CD1c-positive myeloid dendritic cell (primary cell): ENCODE measurements around the gene CCL4.
"Not testable (repeated sequence)": the region's sequence is repeated elsewhere in the genome, so short reads cannot be mapped to it uniquely, and the experiment has no call there.

Experiments used
- DNase-seq: peaks from one replicate; pipeline ENCODE4 v3.0.0-alpha.2; 2016; ENCODE audit errors: extremely low spot score

Gene CCL4

DNA sequence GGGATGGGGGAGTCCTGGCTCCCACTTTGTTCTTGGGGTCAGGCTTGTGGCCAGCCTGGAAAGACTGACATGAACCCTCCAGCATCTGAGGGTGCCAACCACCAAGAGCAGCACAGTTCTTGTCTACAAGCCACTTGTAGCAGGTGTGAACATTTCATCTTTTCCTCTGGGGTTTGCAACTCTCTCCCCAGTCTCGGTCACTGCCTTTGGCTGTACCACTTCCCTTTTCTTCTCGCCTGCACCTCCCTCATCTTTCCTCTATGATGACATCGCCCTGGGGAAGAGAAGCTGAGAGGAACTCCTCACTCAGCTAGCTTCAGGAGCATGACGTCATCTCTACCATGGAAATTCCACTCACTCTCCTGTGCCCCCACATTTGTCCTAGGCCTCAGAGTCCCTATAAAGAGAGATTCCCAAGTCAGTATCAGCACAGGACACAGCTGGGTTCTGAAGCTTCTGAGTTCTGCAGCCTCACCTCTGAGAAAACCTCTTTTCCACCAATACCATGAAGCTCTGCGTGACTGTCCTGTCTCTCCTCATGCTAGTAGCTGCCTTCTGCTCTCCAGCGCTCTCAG is at the start of gene CCL4:
CCL4 (plus strand) TSS at position 427 of the 575 bp plus-strand sequence; CDS start at position 506, 79 bp downstream.
- peak; percentile 84 for DNase-seq

- DNase-seq = peak; percentile 52
Measured at GRCh38 chr17:36055171-36055570, 48.5 kb upstream of the CCL4 start.

DNA sequence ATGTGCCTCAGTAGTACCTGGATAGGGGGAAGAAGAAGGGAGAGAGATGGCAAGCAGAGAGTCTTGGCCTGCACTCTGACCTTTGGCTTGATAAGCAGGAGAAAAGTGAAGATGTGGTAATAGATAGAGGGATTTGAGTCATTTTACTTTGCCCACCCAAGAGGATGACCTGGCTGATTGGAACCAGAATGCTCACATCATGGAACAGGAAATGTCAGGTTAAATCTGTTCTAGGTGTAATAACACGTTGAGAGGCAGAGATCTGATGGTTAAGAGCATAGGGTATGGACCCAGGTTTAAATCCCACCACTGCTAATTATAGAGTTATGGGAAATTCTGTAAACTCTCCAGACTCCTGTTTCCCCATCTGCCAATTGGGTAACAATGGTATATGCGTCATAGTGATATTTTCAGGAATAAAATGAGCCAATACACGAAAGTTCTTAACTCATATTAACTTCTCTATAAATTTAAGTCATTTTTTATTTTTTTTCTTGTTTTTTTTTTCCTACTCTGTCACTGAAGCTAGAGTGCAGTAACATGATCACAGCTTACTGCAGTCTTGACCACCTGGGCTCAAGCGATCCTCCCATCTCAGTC is 47.6 kb upstream of the CCL4 start:
- peak; percentile 80 for DNase-seq

GRCh38 chr17:36057911-36058310 is 45.7 kb upstream of the CCL4 start:
- DNase-seq = peak; percentile 64

GRCh38 chr17:36059406-36059805 is 44.2 kb upstream of the CCL4 start:
- peak; percentile 65 for DNase-seq

GRCh38 chr17:36060816-36061215 is 42.8 kb upstream of the CCL4 start:
- peak; percentile 20 for DNase-seq

DNA sequence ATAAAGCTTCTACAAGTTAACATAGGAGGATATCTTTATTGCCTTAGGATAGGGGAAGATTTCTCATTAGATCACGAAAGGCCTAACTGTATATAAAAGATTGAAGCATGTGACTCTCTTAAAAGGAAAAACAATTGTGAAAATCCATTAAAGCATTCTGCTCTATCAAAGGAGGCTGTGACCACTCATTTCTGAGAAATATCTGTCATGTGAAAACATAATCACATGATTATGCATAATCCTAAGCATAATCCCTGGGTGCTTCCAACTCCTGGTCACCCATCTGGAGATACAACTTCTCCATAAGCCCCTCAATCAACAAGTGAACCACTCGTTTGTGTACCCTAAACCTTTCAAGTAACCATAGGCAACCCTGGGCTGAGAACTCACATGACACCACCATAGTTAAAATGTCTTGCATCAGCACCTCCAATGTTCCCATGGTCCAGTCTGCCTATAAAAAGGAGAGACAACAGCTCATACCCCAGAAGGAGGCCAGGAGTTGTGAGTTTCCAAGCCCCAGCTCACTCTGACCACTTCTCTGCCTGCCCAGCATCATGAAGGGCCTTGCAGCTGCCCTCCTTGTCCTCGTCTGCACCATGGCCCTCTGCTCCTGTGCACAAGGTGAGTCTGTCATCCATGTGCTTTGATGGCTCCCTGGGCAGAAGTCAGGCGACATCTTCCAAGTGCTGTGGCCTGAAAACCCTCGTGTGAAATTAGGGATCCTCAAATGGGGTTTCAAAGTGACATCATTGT is 39.7 kb upstream of the CCL4 start, which contains the start of gene CCL18:
CCL18 (plus strand) TSS at position 487 of the 756 bp plus-strand sequence; CDS start at position 558, 71 bp downstream.
- no peak for DNase-seq

DNA sequence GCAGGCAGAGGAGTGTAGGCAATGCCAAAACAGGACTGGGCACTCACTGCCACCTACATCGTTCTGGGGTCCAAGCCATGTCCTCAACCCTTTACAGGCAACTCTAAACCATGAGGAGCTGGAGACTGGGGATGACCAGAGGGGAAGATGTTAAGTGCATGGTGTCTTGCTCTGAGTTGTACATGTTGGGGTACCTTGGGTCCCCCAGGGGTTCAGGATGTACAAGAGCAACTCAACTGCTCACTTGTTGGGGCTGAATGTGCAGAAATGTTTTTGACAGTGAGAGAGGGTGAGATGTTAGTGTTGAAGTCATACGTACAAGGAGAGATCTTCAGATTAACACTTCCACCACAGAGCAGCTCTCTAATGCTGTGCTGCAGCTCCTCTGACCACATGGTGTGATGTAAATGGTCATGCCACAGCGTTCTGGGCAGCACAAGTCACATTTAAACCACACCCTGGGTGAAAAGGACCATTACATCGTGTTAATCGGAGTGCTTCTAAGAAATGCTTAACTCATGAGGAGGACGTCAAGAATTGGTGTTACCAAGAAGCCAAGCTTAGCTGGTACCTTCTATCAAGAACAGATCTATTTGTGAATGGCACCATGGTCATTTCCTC is 37.2 kb upstream of the CCL4 start:
- no peak for DNase-seq

DNA sequence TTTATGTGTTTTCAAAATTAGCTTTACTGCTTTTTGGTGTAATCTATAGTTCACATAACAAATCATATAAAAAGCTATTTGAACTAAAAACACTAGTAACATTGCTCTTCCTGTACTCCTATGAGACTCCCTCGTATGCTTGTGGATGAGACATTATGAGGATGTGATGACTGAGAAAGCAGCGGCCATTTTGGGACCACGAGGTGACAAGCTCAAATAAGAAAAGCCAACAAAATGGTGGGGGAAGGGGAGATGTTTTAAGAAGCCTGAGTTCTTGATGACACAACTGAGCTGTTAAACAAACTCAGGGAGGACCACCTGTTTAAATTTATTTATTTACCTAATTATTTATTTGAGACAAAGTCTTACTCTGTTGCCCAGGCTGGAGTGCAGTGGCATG is 35.1 kb upstream of the CCL4 start:
- no peak for DNase-seq

DNA sequence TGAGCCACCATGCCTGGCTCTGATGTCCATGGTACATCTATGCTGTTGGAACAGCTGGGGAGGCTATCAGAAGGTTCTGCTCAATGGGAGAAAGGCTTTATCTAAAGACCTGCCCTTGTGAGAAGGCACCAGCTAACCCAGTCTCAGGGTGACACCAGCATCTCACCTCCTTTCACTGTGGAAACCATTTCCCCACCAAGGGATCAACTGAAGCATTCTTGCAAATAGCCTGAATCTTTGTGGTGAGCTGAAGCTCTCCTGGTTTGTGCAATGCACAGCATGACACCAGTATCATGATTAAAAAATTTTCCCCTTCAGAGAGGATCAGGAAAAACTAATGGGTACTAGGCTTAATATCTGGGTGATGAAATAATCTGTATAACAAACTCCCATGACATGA is 34.5 kb upstream of the CCL4 start:
- DNase-seq = no peak

GRCh38 chr17:36070427-36070826 is 33.2 kb upstream of the CCL4 start:
- no peak for DNase-seq

DNA sequence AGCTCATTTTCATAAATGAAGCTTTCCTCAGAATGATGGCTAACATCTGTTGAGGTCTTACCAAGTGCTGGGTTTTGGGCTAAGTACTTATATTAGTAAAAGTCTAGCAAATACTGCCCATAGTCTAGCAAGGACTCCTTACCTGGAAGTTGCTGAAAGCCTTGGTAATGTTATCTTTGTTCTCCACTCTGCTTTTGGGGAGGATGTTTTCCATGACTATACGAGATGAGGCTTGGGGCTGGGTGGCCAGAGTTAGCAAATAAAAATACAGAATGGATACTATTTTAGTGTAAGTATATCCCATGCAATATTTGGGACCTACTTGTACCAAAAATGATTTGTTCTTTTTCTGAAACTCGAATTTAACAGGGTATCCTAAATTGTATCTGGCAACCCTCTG is 31.9 kb upstream of the CCL4 start:
- DNase-seq = no peak

DNA sequence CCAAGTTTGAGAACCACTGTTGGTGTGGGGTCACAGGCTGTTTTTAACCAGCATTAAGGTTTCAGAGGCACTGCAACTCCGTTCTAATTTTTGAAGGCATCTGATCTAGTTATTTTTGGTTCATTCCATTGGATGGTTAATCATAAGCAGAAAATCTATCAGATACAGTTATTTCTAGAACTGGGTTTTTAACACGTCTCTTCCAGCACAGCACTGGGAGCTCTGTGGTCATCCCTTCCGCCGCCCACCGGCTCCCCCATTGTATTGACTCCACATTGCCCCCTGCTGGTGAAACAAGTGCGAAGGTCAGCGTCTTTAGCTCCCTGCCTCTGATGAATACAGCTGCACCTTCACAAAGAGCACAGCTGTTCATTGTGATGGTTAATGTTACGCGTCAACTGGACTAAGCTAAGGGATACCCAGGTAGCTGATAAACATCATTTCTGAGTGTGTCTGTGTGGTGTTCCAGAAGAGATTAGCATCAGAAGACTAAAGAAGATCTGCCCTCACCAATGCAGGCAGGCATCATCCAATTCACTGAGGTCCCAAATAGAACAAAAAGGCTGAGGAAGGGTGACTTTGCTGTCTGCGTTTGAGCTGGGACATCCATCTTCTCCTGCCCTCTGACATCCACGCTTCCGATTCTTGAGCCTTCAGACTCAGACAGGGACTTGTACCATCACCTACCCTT is 31.1 kb upstream of the CCL4 start:
- DNase-seq = peak; percentile 90

DNA sequence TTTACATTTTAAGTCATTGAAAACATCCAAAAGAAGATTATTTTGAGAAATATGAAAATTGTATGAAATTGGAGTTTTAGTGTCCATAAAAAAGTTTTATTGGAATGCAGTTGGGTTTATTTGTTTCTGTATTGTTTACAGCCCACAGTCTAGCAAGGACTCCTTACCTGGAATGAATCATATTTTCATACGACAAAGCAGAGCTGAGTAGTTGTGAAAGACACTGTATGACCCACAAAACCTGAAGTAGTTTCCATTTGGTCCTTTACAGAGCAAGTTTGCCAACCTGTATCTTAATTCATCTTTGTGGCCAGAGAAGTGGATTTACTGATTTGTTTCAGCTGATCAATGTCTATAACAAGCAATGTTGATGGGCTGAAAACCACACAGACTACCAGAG is 29.3 kb upstream of the CCL4 start:
- DNase-seq = no peak

DNA sequence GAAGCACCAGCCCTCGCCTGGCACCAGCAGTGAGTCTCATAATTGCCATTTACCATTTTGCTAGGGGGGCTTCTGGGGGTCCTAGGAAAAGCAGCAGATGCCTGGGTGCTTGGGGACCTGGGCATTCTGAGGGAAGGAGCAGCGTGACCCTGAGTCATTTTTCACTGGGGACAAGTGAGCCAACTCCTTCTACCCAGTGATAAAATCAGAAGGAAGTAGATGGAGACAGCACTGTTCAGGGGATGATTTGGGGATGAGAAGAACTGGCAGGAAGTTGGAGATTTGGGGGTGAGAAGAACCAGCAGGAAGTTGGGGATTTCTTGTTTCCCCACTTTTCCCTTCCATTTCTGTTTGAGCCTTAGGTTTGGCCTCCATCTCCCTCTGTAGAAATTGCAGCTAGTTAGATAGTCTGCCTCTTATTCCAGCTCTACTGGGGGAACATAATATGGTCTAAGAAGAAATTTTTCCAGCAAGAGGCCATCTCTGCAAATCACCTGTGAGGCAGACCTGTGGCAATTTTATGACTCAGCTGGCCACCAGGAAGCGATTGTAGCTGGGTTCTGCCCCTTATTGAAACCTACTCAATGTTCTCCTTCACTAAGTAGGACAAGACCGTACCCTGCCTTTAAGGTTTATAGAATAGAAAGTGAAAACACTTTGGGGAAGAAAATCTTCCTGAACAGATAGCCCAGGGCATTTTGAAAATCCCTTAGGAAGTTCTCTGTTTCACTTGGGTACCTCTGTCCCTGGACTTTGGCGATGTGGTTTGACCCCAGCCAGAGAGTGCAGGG is 21.8 kb upstream of the CCL4 start:
- DNase-seq = peak; percentile 26

- DNase-seq = peak; percentile 89
Measured at GRCh38 chr17:36082482-36083120, 21.0 kb upstream of the CCL4 start.

- DNase-seq = not testable (repeated sequence)
Measured at GRCh38 chr17:36083691-36084090, 19.9 kb upstream of the CCL4 start.

DNA sequence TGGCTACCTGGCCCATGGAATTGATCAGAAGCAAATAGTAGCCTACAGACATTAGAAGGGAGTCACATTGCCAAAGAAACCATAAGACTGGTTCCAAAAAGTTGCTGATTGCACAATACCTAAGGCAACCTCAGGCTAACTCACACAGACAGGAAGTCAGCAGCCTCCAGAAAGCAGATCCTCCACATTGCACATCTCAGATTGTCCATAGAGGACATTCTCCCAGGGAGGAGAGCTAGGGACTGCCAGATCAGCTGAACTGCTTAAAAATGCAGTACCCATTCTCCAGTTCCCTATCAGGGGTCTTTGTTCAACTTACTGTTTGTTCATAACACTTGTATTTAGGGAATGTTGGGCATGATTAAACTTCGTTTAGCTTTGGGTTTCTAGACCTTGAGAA is 17.9 kb upstream of the CCL4 start:
- DNase-seq = peak; percentile 85

GRCh38 chr17:36086791-36087190 is 16.8 kb upstream of the CCL4 start:
- DNase-seq = no peak

DNA sequence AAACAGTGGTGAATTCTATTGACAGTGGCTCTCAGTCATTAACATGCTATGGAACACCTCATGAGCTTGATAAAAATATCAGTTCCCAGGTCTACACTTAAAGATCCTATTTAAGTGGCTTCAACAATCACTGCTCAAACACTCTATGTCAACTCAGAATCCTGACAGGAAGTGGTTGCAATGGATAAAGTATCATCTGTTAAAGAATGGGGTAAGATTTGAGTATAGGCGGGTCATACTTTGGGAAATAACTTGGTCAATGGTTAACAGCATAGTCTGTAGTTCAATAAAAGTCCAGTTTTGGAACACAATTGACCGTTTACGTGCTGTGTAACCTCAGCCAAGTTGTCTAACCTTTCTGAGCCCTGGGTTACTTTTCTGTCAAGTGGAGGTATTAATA is 16.2 kb upstream of the CCL4 start:
- not testable (repeated sequence) for DNase-seq
